Suppressor macrophage (primary cell): ENCODE data around the gene FMO4.
"Not testable (repeated sequence)": the region's sequence is repeated elsewhere in the genome, so short reads cannot be mapped to it uniquely, and the experiment has no call there.

ENCODE experiments used
- DNase-seq, 4 experiments: peaks; one replicate each; pipeline ENCODE4 v3.0.0-alpha.2; 2020 to 2022
- total RNA-seq, 17 experiments: gene quantifications; one replicate each; lab custom pipeline; 2026; ENCODE audit warnings: mixed read lengths in 6 of 17, inconsistent platforms in 3 of 17; lab: John Stamatoyannopoulos, UW

Gene FMO4, protein sequence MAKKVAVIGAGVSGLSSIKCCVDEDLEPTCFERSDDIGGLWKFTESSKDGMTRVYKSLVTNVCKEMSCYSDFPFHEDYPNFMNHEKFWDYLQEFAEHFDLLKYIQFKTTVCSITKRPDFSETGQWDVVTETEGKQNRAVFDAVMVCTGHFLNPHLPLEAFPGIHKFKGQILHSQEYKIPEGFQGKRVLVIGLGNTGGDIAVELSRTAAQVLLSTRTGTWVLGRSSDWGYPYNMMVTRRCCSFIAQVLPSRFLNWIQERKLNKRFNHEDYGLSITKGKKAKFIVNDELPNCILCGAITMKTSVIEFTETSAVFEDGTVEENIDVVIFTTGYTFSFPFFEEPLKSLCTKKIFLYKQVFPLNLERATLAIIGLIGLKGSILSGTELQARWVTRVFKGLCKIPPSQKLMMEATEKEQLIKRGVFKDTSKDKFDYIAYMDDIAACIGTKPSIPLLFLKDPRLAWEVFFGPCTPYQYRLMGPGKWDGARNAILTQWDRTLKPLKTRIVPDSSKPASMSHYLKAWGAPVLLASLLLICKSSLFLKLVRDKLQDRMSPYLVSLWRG
- 2.4 to 9.4 (median 5.6) reads per million in 17 experiments for total RNA-seq

DNA sequence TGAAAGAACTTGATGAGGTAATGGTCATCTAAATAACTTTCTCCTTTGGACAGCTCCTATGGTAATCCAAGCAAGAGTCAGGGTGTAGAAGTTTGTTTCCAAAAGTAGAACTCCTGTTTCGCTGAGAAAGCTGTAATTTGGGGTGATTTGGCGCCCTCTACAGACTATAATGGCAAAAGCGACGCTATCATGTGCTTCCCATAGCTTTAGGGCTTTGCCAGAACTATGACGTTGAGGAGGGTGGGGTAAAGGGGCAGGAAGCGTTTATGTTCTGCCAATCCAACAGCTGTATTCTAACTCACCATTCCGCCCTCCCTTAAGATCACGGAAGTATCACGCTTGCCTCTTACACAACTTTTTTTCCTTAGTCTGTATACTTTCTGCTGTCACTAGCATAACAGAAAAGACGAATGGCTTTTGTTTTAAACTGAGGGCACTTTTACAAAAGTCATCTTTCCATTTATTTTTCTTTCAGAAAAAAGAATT, at the start of gene FMO4:
FMO4 (plus strand) TSS at position 349 of the 486 bp plus-strand sequence. CDS start 5,643 bp downstream, outside the sequence.
- DNase-seq: peak; percentile 95 to 99 (median 98)

DNA sequence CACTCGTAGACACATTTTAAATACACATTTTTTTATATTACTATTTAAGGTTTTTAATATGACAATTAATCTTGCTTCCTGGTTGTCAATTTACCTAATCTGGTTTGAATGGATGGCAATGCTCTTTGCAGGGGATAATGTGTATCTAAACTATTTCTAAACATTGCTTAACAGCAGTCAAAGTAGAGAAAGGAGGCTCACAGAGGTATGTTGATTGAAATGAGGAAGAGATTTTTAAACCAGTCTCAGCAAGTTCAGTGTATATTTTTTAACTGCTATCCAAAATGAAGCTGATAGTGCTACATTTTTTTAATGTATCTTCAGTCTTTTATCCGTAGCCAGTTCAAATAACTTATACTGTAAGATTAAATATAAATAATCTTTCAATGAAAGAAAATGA, 48.3 kb upstream of the FMO4 start:
- DNase-seq: no peak

- no peak for DNase-seq
These were observed 47.1 kb upstream of the FMO4 start for GRCh38 chr1:171266930-171267329.

DNA sequence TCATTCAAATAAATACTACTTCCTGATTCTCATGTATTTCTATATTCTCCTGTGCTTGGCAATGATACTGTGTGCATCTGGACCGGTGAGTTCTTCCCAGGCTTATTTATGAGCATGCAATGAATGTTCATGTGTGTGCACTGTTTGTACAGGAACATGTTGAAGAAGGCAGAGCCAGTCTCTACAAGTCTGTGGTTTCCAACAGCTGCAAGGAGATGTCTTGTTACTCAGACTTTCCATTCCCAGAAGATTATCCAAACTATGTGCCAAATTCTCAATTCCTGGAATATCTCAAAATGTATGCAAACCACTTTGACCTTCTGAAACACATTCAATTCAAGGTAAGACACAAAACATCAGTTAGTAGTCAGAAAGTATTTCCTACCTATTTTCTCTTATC, 46.6 kb upstream of the FMO4 start:
- no peak for DNase-seq

GRCh38 chr1:171270806-171271205, 43.2 kb upstream of the FMO4 start:
- DNase-seq: no peak

DNA sequence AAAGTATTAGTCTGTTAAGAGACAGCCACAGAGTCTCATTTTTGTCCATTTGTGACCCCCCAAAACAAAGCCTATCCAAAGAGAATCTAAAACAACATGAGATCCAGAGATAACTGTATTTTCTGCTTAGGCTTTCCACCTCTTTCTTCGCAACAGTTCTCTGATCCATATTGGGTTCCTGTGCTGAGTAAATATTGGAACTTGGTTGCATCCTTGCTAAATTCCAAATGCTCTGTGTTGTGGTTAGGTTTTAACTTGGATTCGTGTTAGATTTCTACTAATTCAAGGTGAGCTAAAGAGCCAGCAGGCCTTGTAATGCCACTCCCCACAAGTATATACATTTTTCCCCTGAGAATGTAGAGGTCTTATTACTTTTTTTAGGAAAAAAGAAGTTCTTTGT, 36.4 kb upstream of the FMO4 start:
- DNase-seq: no peak

GRCh38 chr1:171279234-171279633, 34.7 kb upstream of the FMO4 start:
- DNase-seq: no peak

DNA sequence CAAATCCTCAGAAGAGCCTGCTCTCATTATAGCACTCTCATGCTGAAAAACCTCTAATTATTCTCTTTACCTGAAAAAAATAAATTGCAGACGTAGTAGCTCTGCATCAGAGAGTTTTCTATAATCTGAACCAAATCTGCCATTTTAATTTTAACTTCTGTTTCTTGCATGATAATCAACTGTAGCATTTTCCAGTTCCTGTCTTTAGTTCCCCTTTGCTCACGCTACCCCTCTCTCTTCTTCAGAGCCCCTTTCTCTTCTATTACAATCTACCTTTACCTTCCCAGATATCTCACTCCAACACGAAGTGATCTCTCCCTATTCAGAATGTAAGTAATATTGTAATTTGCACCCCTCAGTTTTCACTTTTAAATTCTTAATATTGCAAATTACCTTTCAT, 34.3 kb upstream of the FMO4 start:
- peak in 2 of 4 experiments; percentile 7 to 28 for DNase-seq

DNA sequence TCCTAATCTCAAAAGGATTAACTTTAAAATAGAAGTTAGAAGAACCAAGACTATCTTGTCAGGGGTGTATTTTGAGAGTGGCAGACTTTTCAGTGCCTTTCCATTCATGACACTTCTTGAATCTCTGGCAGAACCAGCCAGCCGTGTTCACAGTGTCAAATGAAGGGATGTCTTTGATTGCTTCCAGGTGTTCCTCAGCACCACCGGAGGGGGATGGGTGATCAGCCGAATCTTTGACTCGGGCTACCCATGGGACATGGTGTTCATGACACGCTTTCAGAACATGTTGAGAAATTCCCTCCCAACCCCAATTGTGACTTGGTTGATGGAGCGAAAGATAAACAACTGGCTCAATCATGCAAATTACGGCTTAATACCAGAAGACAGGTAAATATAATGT, 33.4 kb upstream of the FMO4 start:
- DNase-seq: no peak

DNA sequence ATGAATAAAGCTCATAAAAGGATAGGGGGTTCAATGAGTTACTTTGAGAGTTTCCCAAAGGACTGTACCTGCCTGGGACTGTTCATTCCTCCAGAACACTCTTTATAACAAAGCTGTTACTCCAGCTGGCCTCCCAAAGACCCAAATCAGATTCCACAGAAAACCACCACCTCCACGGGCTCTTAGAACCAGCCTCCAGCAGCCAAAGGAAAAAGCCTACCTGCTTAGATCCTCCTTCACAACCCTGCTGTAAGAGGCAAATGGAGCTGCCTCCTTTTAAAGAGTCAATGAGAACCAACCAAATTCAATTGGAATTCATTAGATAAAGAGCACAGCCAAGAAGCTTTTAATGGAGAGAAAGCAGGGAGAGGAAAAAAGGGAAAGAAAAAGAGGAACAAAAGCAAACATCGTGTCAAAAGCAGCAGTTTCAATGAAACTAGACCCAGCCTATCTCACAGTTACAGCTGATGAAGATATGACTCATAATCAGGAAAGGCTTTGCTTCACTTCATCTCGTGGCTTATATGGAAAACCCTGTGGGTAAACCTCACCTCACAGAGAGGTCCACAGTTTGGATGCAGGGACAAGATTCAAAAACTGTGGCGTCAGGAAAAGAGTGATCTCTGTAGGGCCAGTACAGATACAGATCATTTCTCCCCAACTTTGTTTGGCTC, 27.8 kb upstream of the FMO4 start:
- peak; percentile 44 to 74 (median 57) for DNase-seq

DNA sequence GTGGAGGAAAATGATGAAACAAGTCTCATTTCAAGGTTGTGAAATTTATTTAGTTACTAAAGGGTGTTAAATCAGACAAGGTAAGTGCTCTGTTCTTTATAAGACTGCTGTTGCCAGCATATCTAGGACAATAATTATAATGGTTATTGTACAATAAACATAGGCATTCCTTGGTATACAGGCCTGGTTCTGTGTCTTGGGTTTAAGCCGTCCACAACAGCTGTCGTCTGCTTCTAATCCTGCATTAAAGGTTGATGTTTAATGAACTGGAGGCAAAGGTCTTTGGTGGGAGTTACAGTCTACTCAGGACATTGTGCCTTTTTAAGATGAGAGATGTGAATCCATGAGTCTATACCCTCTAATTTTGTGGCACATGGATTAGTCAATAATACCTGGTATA, 23.4 kb upstream of the FMO4 start:
- DNase-seq: no peak

GRCh38 chr1:171292799-171293198, 21.2 kb upstream of the FMO4 start:
- DNase-seq: no peak

DNA sequence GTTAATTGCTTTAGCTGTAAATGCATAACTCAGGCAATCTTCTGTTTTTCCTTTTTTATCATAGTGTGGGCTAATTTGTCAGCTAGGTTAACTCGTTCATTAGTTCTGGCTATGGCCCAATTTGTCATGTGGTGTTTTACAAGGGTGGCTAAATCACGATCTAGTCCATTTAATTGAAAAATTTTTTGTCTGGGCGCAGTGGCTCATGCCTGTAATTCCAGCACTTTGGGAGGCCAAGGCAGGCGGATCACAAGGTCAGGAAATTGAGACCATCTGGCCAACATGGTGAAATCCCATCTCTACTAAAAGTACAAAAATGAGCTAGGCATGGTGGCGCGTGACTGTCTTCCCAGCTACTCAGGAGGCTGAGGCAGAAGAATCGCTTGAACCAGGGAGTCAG, 18.6 kb upstream of the FMO4 start:
- DNase-seq: not testable (repeated sequence)

DNA sequence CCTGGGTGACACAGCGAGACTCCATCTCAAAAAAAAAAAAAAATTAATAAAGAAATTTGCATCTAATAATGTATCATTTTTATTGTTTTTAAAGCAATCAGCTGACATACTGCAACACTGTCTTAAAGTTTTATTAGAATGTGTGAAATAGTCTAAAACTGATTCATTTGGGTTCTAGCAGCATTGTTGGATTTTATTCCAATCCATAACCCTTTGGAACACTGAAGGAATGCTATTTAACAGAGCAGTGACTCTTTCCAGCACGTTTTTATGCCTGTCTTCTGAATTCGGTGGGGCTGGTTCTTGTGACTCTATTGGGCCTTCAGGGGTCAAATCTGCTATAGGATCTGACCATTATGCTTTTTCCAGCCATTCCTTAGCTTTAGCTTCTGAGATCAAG, 18.2 kb upstream of the FMO4 start:
- DNase-seq: no peak

DNA sequence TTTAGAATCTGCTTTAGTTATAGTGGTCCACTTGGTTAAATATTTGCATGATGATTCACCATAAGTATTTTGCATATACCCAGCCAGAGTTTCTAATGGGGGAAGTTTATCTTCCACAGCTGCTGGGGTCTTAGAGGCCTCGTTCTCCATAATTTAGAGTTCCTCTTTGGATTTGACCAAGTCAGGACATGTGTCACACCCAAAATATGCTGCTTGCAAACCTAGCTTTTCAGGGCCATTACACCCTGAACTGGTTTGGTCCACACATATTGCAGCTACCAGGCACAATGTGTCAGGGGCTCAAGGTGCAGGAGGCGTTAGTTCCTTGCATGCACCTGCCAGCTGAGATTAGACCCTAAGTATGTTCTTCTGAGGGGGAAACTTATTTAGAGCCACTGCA, 17.1 kb upstream of the FMO4 start:
- no peak for DNase-seq

DNA sequence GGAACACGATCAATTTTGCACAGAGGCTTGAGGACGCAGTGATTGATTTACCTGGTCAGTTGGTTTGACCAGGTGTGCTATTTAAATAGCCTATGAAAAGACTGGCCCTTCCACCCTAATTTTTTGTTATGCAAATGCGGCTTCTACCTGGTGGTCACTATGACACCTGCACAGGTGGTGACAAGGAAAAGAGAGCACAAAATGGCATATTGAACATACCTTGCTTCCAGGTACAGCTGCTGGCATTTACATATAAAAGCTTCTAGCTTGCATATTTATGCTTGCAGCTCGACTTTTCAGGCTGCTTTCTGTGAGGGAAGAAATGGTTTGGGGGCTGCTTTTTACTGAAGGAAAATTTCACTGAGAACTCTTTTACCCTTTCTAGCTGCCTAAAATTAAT, 15.3 kb upstream of the FMO4 start:
- no peak for DNase-seq

- no peak for DNase-seq
These were observed 14.6 kb upstream of the FMO4 start for GRCh38 chr1:171299342-171299741.

- DNase-seq: no peak
These were observed 13.6 kb upstream of the FMO4 start for GRCh38 chr1:171300401-171300800.

DNA sequence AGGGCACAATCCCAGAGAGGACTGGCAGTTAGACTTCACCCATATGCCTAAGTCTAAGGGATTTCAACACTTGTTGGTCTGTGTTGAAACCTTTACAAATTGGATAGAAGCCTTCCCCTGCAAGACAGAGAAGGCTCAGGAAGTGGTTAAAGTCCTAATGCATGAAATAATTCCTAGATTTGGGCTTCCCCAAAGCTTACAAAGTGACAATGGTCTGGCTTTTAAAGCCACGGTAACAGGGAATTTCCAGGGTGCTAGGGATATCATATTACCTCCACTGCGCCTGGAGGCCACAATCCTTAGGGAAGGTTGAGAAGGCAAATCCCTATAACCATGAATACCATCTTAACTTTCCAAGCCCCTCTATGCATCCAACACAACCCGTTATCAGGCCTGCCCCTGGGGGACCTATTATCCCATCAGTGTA, 3.3 kb upstream of the FMO4 start:
- peak in 3 of 4 experiments; percentile 10 to 41 (median 18) for DNase-seq

DNA sequence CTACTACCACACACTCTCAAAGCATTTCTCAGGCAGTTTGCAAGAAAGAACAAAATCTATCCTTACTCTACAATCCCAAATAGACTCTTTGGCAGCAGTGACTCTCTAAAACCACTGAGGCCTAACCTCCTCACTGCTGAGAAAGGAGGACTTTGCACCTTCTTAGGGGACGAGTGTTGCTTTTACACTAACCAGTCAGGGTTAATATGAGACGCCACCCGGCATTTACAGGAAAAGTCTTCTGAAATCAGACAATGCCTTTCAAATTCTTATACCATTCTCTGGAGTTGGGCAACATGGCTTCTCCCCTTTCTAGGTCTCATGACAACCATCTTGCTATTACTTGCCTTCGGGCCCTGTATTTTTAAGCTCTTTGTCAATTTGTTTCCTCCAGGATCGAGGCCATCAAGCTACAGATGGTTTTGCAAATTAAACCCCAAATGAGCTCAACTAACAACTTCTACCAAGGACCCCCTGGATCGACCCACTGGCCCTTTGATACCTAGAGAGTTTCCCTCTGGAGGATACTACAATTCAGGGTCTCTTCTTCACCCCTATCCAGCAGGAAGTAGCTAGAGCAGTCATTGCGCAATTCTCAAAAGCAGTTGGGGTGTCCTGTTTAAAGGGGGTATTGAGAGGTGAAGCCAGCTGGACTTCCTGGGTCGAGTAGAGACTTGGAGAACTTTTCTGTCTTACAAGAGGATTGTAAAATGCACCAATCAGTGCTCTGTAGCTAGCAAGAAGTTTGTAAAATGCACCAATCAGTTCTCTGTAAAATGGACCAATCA, 2.0 kb upstream of the FMO4 start:
- DNase-seq: no peak

GRCh38 chr1:171313319-171313834, 606 bp upstream of the FMO4 start:
- no peak for DNase-seq

DNA sequence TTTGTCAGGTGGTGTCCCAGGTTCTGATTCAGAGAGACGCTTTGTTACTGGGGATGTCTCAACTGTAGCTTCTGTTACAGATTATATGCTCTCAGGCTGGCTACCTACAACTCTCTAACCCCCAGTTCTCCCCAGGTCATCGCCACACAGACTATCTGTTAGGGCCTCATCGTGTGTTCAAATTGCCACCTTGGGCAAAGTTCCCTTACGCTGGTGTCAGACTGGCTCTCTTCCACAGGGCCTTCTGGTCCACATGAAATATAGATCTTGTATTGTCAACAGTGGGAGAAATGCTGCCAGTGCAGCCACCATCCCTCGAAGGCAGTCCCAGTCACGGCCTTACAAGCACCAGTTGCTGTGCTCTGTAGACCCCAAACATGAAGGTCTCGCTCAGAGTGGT, 15.3 kb downstream of the FMO4 start:
- no peak for DNase-seq
